ENCODE data around the gene DNAJB5.

DNAJB5 gene

GRCh38 chr9:34992376-34992951, 2.9 kb downstream of the DNAJB5 start:
- Mint-ChIP-seq H3K4me3 (peak overlapping the region; percentile 15), H3K36me3 (peaks cover 13% of the 10 kb centered on the region), H3K27ac (peak overlapping the region; percentile 63), H3K9me3 (no peaks in the 10 kb centered on the region), H3K4me1 (peaks cover 59% of the 10 kb centered on the region), H3K27me3 (peaks cover 9% of the 10 kb centered on the region)
- no peak for ATAC-seq

GRCh38 chr9:34993502-34994259, 4.1 kb downstream of the DNAJB5 start:
- peak overlapping the region; percentile 14 for H3K4me3 Mint-ChIP-seq
- peaks cover 9% of the 10 kb centered on the region for H3K27me3 Mint-ChIP-seq
- H3K9me3 Mint-ChIP-seq = no peaks in the 10 kb centered on the region
- peaks cover 13% of the 10 kb centered on the region for H3K36me3 Mint-ChIP-seq
- peaks cover 55% of the 10 kb centered on the region for H3K4me1 Mint-ChIP-seq
- H3K27ac Mint-ChIP-seq = peak overlapping the region; percentile 63
- no peak for ATAC-seq

GRCh38 chr9:34994260-34994899, 4.8 kb downstream of the DNAJB5 start:
- Mint-ChIP-seq H3K36me3 (peaks cover 13% of the 10 kb centered on the region), H3K27ac (peak overlapping the region; percentile 63), H3K27me3 (peaks cover 9% of the 10 kb centered on the region), H3K4me1 (peaks cover 53% of the 10 kb centered on the region), H3K9me3 (no peaks in the 10 kb centered on the region), H3K4me3 (no peak overlapping the region)
- ATAC-seq = no peak

GRCh38 chr9:34994900-34995669, 5.5 kb downstream of the DNAJB5 start:
- H3K9me3 Mint-ChIP-seq = no peaks in the 10 kb centered on the region
- peaks cover 13% of the 10 kb centered on the region for H3K36me3 Mint-ChIP-seq
- ATAC-seq = no peak
- peaks cover 53% of the 10 kb centered on the region for H3K4me1 Mint-ChIP-seq
- peaks cover 9% of the 10 kb centered on the region for H3K27me3 Mint-ChIP-seq
- no peak overlapping the region for H3K27ac Mint-ChIP-seq
- H3K4me3 Mint-ChIP-seq = no peak overlapping the region

- Mint-ChIP-seq H3K4me1 (peaks cover 51% of the 10 kb centered on the region), H3K4me3 (no peak overlapping the region), H3K27ac (no peak overlapping the region), H3K9me3 (no peaks in the 10 kb centered on the region), H3K36me3 (peaks cover 13% of the 10 kb centered on the region), H3K27me3 (peaks cover 7% of the 10 kb centered on the region)
- ATAC-seq = no peak
These were observed 6.1 kb downstream of the DNAJB5 start for GRCh38 chr9:34995670-34996060.

GRCh38 chr9:34996181-34996904, 6.8 kb downstream of the DNAJB5 start:
- Mint-ChIP-seq H3K9me3 (no peaks in the 10 kb centered on the region), H3K27ac (no peak overlapping the region), H3K4me3 (no peak overlapping the region), H3K27me3 (no peaks in the 10 kb centered on the region), H3K4me1 (peaks cover 50% of the 10 kb centered on the region), H3K36me3 (peaks cover 13% of the 10 kb centered on the region)
- no peak for ATAC-seq

- no peak for ATAC-seq
- Mint-ChIP-seq H3K27me3 (no peaks in the 10 kb centered on the region), H3K27ac (no peak overlapping the region), H3K4me3 (no peak overlapping the region), H3K4me1 (peaks cover 47% of the 10 kb centered on the region), H3K9me3 (no peaks in the 10 kb centered on the region), H3K36me3 (peaks cover 13% of the 10 kb centered on the region)
These were observed 7.3 kb downstream of the DNAJB5 start for GRCh38 chr9:34996905-34997279.

GRCh38 chr9:34997379-34997781, 7.8 kb downstream of the DNAJB5 start:
- no peak for ATAC-seq
- peaks cover 48% of the 10 kb centered on the region for H3K4me1 Mint-ChIP-seq
- H3K4me3 Mint-ChIP-seq = no peak overlapping the region

GRCh38 chr9:34998266-34998665, 8.7 kb downstream of the DNAJB5 start:
- Mint-ChIP-seq H3K4me1 (peaks cover 42% of the 10 kb centered on the region), H3K4me3 (no peak overlapping the region), H3K27ac (no peak overlapping the region), H3K36me3 (peaks cover 13% of the 10 kb centered on the region), H3K9me3 (no peaks in the 10 kb centered on the region), H3K27me3 (no peaks in the 10 kb centered on the region)
- no peak for ATAC-seq

More at GRCh38 chr9:34997379-34997781, 7.8 kb downstream of the DNAJB5 start:
- Mint-ChIP-seq H3K9me3 (no peaks in the 10 kb centered on the region), H3K27ac (no peak overlapping the region), H3K36me3 (peaks cover 13% of the 10 kb centered on the region), H3K27me3 (no peaks in the 10 kb centered on the region)

- peaks cover 29% of the 10 kb centered on the region for H3K4me1 Mint-ChIP-seq
- no peaks in the 10 kb centered on the region for H3K9me3 Mint-ChIP-seq
- no peak for ATAC-seq
- no peak overlapping the region for H3K4me3 Mint-ChIP-seq
- H3K36me3 Mint-ChIP-seq = peaks cover 25% of the 10 kb centered on the region
- no peaks in the 10 kb centered on the region for H3K27me3 Mint-ChIP-seq
- H3K27ac Mint-ChIP-seq = no peak overlapping the region
These were observed 10.0 kb downstream of the DNAJB5 start for GRCh38 chr9:34999576-34999975.

- peak overlapping the region; percentile 40 for H3K27ac Mint-ChIP-seq
- peaks cover 29% of the 10 kb centered on the region for H3K4me1 Mint-ChIP-seq
- H3K9me3 Mint-ChIP-seq = no peaks in the 10 kb centered on the region
- no peak for ATAC-seq
- H3K36me3 Mint-ChIP-seq = peaks cover 25% of the 10 kb centered on the region
- H3K27me3 Mint-ChIP-seq = no peaks in the 10 kb centered on the region
- no peak overlapping the region for H3K4me3 Mint-ChIP-seq
These were observed 11.2 kb downstream of the DNAJB5 start for GRCh38 chr9:35000535-35001284.

GRCh38 chr9:35001285-35001677, 11.7 kb downstream of the DNAJB5 start:
- H3K4me3 Mint-ChIP-seq = no peak overlapping the region
- ATAC-seq = no peak

GRCh38 chr9:35001803-35002502, 12.4 kb downstream of the DNAJB5 start:
- Mint-ChIP-seq H3K27ac (peak overlapping the region; percentile 40), H3K27me3 (no peaks in the 10 kb centered on the region), H3K4me1 (peaks cover 27% of the 10 kb centered on the region), H3K36me3 (peaks cover 27% of the 10 kb centered on the region), H3K9me3 (no peaks in the 10 kb centered on the region), H3K4me3 (no peak overlapping the region)
- peak; percentile 71 for ATAC-seq

More at GRCh38 chr9:35001285-35001677, 11.7 kb downstream of the DNAJB5 start:
- Mint-ChIP-seq H3K36me3 (peaks cover 27% of the 10 kb centered on the region), H3K27ac (peak overlapping the region; percentile 40), H3K27me3 (no peaks in the 10 kb centered on the region), H3K4me1 (peaks cover 29% of the 10 kb centered on the region), H3K9me3 (no peaks in the 10 kb centered on the region)

- H3K9me3 Mint-ChIP-seq = no peaks in the 10 kb centered on the region
- no peak for ATAC-seq
- H3K27me3 Mint-ChIP-seq = no peaks in the 10 kb centered on the region
- peak overlapping the region; percentile 40 for H3K27ac Mint-ChIP-seq
- H3K4me1 Mint-ChIP-seq = peaks cover 20% of the 10 kb centered on the region
- no peak overlapping the region for H3K4me3 Mint-ChIP-seq
- peaks cover 29% of the 10 kb centered on the region for H3K36me3 Mint-ChIP-seq
These were observed 13.1 kb downstream of the DNAJB5 start for GRCh38 chr9:35002623-35003022.
